GM18502 (cell line): ENCODE results near the gene C5orf22.
"Not testable (repeated sequence)": the region's sequence is repeated elsewhere in the genome, so short reads cannot be mapped to it uniquely, and the experiment has no call there.

Experiments
- ATAC-seq: cut with Tn5 transposase; IDR thresholded peaks from one replicate; pipeline ENCODE4 v1.9.1; 2021; ENCODE audit warnings: mild to moderate bottlenecking; ENCODE audit not compliant: unreplicated experiment, poor library complexity

C5orf22 gene

GRCh38 chr5:31551878-31552277 lies 19.8 kb downstream of the C5orf22 start:
- ATAC-seq = no peak

- no peak for ATAC-seq
Measured at GRCh38 chr5:31553863-31554262, 21.8 kb downstream of the C5orf22 start.

- ATAC-seq = no peak
Measured at GRCh38 chr5:31554552-31554951, 22.5 kb downstream of the C5orf22 start.

- no peak for ATAC-seq
Measured at GRCh38 chr5:31556461-31556860, 24.4 kb downstream of the C5orf22 start.

GRCh38 chr5:31559942-31560341 lies 27.8 kb downstream of the C5orf22 start:
- ATAC-seq = no peak

GRCh38 chr5:31561946-31562345 lies 29.8 kb downstream of the C5orf22 start:
- no peak for ATAC-seq

GRCh38 chr5:31563216-31563615 lies 31.1 kb downstream of the C5orf22 start:
- ATAC-seq = no peak

GRCh38 chr5:31566362-31566761 lies 34.3 kb downstream of the C5orf22 start:
- ATAC-seq = not testable (repeated sequence)

- no peak for ATAC-seq
Measured at GRCh38 chr5:31568302-31568835, 36.3 kb downstream of the C5orf22 start.

- no peak for ATAC-seq
Measured at GRCh38 chr5:31569068-31569467, 37.0 kb downstream of the C5orf22 start.

- ATAC-seq = peak; percentile 94
Measured at GRCh38 chr5:31573494-31574142, 41.5 kb downstream of the C5orf22 start.

GRCh38 chr5:31574772-31575171 lies 42.7 kb downstream of the C5orf22 start:
- ATAC-seq = no peak

- ATAC-seq = no peak
Measured at GRCh38 chr5:31577438-31577837, 45.3 kb downstream of the C5orf22 start.

GRCh38 chr5:31579558-31579957 lies 47.5 kb downstream of the C5orf22 start:
- no peak for ATAC-seq

GRCh38 chr5:31581498-31582099 lies 49.5 kb downstream of the C5orf22 start:
- no peak for ATAC-seq

- no peak for ATAC-seq
Measured at GRCh38 chr5:31583129-31583528, 51.0 kb downstream of the C5orf22 start.

- ATAC-seq = no peak
Measured at GRCh38 chr5:31585166-31585894, 53.2 kb downstream of the C5orf22 start.

GRCh38 chr5:31585895-31586270 lies 53.8 kb downstream of the C5orf22 start:
- no peak for ATAC-seq

GRCh38 chr5:31587546-31587945 lies 55.4 kb downstream of the C5orf22 start:
- no peak for ATAC-seq

- no peak for ATAC-seq
Measured at GRCh38 chr5:31593665-31594064, 61.6 kb downstream of the C5orf22 start.

- ATAC-seq = no peak
Measured at GRCh38 chr5:31596354-31596753, 64.3 kb downstream of the C5orf22 start.
